Middle frontal gyrus (tissue), 1 donor: Measurements from ENCODE around the gene MCEE.
"Not testable (repeated sequence)": the region's sequence is repeated elsewhere in the genome, so short reads cannot be mapped to it uniquely, and the experiment has no call there.

Source experiments
- DNase-seq: peaks from one replicate; pipeline ENCODE4 v3.0.0-alpha.2; 2015; ENCODE audit warnings: low spot score; ENCODE audit errors: extremely low spot score

Gene MCEE

DNA sequence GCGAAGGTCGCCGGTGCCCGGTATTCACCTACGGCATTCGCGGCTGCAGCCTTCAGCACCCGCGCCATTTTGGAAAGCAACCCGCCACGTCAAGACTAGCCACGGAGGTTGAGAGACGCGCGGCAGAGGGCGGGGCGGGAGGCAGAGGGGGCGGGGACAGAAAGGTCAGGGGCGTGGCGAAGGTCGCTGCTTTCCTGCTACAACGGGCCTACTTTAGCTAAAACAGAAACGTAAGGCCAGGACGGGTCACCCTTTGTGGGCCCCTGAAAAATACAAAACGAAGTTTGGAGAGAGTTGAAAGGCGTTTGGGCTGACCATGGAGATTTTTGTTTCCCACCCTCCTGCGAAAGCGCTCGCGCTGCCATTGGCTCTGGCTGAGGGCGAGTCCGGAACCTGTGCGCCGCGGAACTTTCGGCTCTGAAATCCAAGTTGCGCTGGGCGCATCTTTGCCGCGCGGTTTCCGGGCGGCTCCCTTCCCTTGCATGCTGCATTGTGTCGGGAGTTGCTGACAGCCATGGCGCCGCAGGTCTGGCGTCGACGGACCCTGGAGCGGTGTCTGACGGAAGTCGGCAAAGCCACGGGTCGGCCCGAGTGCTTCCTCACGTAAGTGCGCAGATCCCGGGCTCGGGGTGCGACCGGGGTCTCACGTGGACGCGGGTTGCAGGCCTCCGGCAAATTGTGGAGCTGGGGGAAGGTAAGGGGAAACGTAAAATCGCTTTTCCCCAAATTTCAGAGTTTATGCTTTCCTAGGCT, at the start of gene MCEE, which contains the start of gene MPHOSPH10:
MCEE (minus strand) TSS at position 78 of the 753 bp plus-strand sequence; CDS start at position 68, 10 bp downstream.
MPHOSPH10 (plus strand) TSS at position 483 of the 753 bp plus-strand sequence; CDS start at position 515, 32 bp downstream.
- DNase-seq: peak; percentile 93

GRCh38 chr2:71178836-71179235, 48.8 kb upstream of the MCEE start:
- DNase-seq: not testable (repeated sequence)

- no peak for DNase-seq
Observed at GRCh38 chr2:71174207-71174606, 44.2 kb upstream of the MCEE start.

GRCh38 chr2:71173096-71173495, 43.1 kb upstream of the MCEE start:
- no peak for DNase-seq

- no peak for DNase-seq
Observed at GRCh38 chr2:71166812-71167211, 36.8 kb upstream of the MCEE start.

DNA sequence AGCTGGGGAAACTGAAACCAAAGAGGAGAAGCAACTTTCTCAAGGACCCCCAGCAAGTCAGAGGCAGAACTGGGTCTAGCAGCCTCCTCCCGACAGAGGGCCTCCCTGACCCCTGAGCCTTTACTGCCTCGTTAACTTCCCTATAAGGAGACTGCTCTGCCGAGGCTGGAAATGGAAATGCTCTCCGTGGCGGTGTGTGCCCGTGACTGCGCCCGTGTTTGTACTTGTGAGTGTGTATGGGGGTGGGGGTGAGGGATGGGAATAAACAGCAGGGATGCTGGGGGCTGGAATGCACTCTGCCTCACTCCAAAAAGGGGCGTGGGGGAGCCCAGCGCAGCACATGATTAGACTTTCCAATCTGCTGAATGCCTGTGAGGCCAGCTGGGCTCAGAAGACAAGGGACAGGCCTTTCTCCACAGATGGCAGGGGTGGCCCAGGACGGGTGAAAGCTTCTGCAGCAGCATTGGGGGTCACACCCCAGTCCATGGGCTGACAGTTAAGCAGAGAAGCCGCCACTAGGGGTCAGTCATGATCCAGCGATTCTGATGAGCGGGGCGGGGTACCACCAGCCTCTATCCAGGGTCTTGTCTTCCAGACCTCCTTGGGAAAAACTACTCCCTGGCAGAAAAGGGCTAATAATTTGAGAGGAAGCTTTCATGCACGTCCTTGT, 27.2 kb upstream of the MCEE start:
- DNase-seq: peak; percentile 29

- no peak for DNase-seq
Observed at GRCh38 chr2:71156573-71156972, 26.5 kb upstream of the MCEE start.

GRCh38 chr2:71155846-71156245, 25.8 kb upstream of the MCEE start:
- no peak for DNase-seq

- DNase-seq: no peak
Observed at GRCh38 chr2:71154798-71155197, 24.8 kb upstream of the MCEE start.

- DNase-seq: no peak
Observed at GRCh38 chr2:71154279-71154678, 24.2 kb upstream of the MCEE start.

DNA sequence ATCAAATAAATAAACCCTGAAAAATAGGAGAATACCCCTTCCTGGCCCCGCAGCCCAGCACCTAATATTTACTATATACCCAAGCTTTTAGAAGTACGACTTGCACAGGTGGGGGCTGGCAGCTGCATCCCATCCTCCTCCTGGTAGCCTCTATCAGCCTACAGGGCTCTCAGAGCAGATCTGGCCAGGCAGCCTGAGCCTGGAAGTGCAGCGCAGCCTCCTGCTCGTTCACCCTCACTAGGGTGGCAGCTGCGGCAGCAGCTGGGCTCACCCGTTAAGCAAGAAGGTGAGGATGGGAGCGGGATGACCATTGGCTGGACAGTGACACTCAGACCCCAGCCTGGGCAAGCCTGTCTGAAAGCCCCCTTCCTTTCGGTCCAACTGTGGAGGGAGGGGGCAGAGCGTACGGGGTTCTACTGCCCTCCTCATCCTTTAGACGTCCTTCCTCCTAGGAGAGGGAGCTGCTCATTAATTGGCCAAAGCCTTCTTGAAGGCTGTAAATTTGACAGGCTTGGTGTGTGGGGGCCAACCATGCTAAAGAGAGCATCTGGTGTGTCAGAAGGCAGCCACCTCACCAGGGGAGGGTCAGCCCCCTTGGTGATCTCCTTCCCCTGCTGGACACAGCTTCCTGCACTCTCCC, 23.7 kb upstream of the MCEE start:
- no peak for DNase-seq

- no peak for DNase-seq
Observed at GRCh38 chr2:71151620-71152019, 21.6 kb upstream of the MCEE start.

GRCh38 chr2:71150082-71150816, 20.2 kb upstream of the MCEE start:
- DNase-seq: no peak

DNA sequence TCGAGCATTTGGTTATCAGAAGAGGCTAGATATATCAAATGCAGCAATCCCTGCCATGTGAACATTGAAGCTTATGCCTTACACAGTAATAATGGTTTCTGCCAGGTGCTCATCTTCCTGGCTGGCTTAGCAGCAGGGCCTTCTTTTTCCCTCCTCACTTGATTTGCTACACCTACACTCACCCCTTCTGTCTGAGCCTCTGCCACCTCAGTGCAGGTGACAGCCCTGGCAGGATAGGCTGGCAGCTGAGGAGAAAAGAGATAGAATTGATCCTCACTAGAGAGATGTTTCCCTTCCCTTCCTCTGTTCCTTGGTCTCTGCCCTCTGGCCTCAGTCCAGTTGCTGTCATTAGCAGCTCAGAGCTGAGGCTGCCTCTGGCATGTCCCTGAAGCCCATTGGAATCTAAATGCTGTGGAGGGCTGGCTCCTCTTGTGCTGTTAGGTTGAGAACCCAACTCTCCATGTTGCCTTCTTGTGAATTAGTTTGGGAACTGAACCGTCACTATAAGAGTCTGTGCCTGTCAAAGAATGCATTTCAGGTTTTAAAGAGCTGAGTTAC, 18.6 kb upstream of the MCEE start:
- no peak for DNase-seq

GRCh38 chr2:71143782-71144181, 13.8 kb upstream of the MCEE start:
- DNase-seq: no peak

DNA sequence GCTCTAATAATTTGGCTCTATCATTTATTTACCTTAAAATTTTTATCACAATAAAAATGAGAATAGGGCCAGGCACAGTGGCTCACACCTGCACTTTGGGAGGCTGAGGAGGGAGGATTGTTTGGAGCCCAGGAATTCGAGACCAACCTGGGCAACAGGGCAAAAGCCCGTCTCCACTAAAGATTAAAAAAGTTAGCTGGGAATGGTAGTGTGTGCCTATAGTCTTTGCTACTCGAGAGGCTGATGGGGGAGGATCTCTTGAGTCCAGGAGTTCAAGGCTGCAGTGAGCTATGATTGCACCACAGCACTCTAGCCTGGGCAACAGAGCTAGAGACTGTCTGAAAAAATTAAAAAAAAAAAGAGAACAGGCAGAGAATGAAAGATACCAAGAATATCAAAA, 6.1 kb upstream of the MCEE start:
- DNase-seq: no peak

DNA sequence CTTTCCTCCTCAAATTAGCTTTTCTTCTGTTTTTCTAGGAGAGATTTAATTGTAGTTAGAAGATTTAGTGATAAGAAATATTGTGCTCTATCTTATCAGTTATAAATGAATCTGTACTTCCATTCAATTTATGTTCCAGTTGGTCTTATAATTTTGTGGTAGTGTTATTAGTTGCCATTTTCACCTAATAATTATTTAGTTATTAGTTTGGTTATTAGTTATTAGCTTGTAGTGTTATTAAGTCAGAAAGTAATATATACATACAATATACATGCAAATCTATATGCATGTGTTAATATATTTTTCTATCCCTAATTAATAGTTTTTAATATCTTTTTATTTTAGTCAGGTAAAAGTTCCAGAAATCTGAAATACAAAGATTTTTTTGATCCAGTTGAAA, 3.6 kb upstream of the MCEE start:
- DNase-seq: no peak

GRCh38 chr2:71131387-71132166, 1.5 kb upstream of the MCEE start:
- DNase-seq: not testable (repeated sequence)

GRCh38 chr2:71130905-71131244, 846 bp upstream of the MCEE start:
- DNase-seq: no peak

DNA sequence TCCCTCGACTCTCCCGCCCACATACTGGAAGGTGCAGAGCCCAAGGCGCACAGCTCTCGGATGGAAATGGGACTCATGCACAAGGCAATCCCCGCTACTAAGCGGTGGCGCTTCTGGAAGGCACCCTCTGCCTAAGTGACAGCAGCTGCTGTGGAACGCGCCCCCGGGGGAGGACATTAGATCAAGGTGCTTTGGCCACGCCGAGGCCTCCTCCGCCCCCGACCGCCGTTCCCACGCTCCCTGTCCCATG, 202 bp downstream of the MCEE start:
- peak; percentile 18 for DNase-seq
